Esophagus muscularis mucosa (tissue), 4 donors: ENCODE results near the gene SPRR3. TPM values are rescaled to one million over a fixed set of nuclear protein-coding genes. Genes with fewer than 3 reads are reported as not detected.
"Not testable (repeated sequence)": the region's sequence is repeated elsewhere in the genome, so short reads cannot be mapped to it uniquely, and the experiment has no call there.

Experiments
- DNase-seq: peaks from one replicate; pipeline ENCODE4 v3.0.0-alpha.2; 2017; ENCODE audit errors: extremely low spot score
- H3K27ac ChIP-seq, 4 donors: fragments of 200-600 bp; sonication (generic); replicated peaks in 1 of 4; 1 replicate in 3 of 4; 2 replicates in 1 of 4; pipeline ENCODE4 v1.5.1; 2016 to 2019; ENCODE audit warnings: mild to moderate bottlenecking in 1 of 4
- H3K27me3 ChIP-seq, 4 donors: fragments of 200-600 bp; sonication (generic); one replicate each; pipeline versions ENCODE4 v1.5.1 to v1.6.0; 2016 to 2019
- H3K36me3 ChIP-seq, 4 donors: fragments of 200-600 bp; sonication (generic); one replicate each; pipeline ENCODE4 v1.5.1; 2016 to 2019
- H3K4me1 ChIP-seq, 4 donors: fragments of 200-600 bp; sonication (generic); one replicate each; pipeline ENCODE4 v1.5.1; 2016 to 2019
- H3K4me3 ChIP-seq, 4 donors: fragments of 200-600 bp; sonication (generic); 1 replicate in 2 of 4; 2 replicates in 2 of 4; pipeline ENCODE4 v1.5.1; 2016 to 2019; ENCODE audit warnings: mild to moderate bottlenecking in 4 of 4, moderate library complexity in 1 of 4
- H3K9me3 ChIP-seq, 4 donors: fragments of 200-600 bp; sonication (generic); 1 replicate in 3 of 4; 2 replicates in 1 of 4; pipeline ENCODE4 v1.5.1; 2016 to 2019
- CTCF ChIP-seq, 3 experiments: fragments of 200-600 bp in 2 of 3; fragments of 450-650 bp in 1 of 3; sonication (generic) in 2 of 3; IDR thresholded peaks; one replicate each; pipeline ENCODE4 v1.5.1; 2017 to 2019; ENCODE audit warnings: antibody characterized with exemption in 3 of 3, mild to moderate bottlenecking in 2 of 3, moderate library complexity in 1 of 3
- EP300 ChIP-seq: sonication (generic); formaldehyde crosslinking; IDR thresholded peaks from one replicate; pipeline ENCODE4 v1.6.1; 2017; ENCODE audit warnings: antibody characterized with exemption
- POLR2A ChIP-seq: fragments of 450-650 bp; IDR thresholded peaks from one replicate; pipeline ENCODE4 v1.6.1; 2017; ENCODE audit warnings: antibody characterized with exemption, moderate library complexity, mild to moderate bottlenecking, low read depth
- POLR2AphosphoS5 ChIP-seq, 2 donors: sonication (generic); formaldehyde crosslinking; IDR thresholded peaks; one replicate each; pipeline ENCODE4 v1.6.1; 2017; ENCODE audit warnings: antibody characterized with exemption in 2 of 2
- WGBS: methylation state at CpG from one replicate; pipeline ENCODE4 v1.1.5; 2018; 5-methylcytosine and 5-hydroxymethylcytosine counted together
- intact Hi-C: fragments of 100-400 bp; cut with DNase I; formaldehyde crosslinking; loops from one replicate; pipeline ENCODE4 v1.15.1; 2023
- total RNA-seq, 4 donors: library from RNA; depleted of rRNA; stranded (reverse); fragments of >200 nt; gene quantifications; one replicate each; pipeline versions ENCODE4 v1.1.0 to v1.2.1, GENCODE V29; 2016

The SPRR3 gene
- total RNA-seq, 4 donors from 2014 or later, result 1.6 to 5.0 TPM; not detected in 2

GRCh38 chr1:152999818-153000217 is 1.7 kb upstream of the SPRR3 start:
- H3K36me3 ChIP-seq, result no peaks in the 10 kb centered on the region
- no peaks in the 10 kb centered on the region for H3K4me1 ChIP-seq
- 78% methylated on average over 6 of the region's 6 CpGs for WGBS
- H3K9me3 ChIP-seq, result peaks cover 0 to 11% (median 3%) of the 10 kb centered on the region in 4 donors
- intact Hi-C loops, result no loop called here
- no peak overlapping the region for H3K4me3 ChIP-seq
- DNase-seq, result no peak
- no peak overlapping the region for H3K27ac ChIP-seq
- TF ChIP-seq CTCF (IDR thresholded peaks at IDR 0.05) (no peak), POLR2A (no peak), EP300 (no peak), POLR2AphosphoS5 (IDR thresholded peaks at IDR 0.05) (no peak)
- no peaks in the 10 kb centered on the region for H3K27me3 ChIP-seq

GRCh38 chr1:153000294-153000693 is 1.3 kb upstream of the SPRR3 start:
- Histone ChIP-seq H3K9me3 (peaks cover 0 to 6% (median under 1%) of the 10 kb centered on the region in 4 donors), H3K27me3 (no peaks in the 10 kb centered on the region), H3K27ac (no peak overlapping the region), H3K36me3 (no peaks in the 10 kb centered on the region), H3K4me3 (no peak overlapping the region), H3K4me1 (no peaks in the 10 kb centered on the region)
- DNase-seq, result no peak
- TF ChIP-seq EP300, result no peak
- no peak for TF ChIP-seq POLR2AphosphoS5 (IDR thresholded peaks at IDR 0.05)
- TF ChIP-seq CTCF (IDR thresholded peaks at IDR 0.05), result no peak
- TF ChIP-seq POLR2A, result no peak
- 75% methylated on average over 1 of the region's 1 CpG for WGBS
- intact Hi-C loops, result no loop called here

- H3K4me1 ChIP-seq, result not testable (repeated sequence)
- 90% methylated on average over 7 of the region's 8 CpGs for WGBS
Measured at GRCh38 chr1:153011235-153011758, 9.7 kb downstream of the SPRR3 start.

GRCh38 chr1:153021829-153022228 is 20.3 kb downstream of the SPRR3 start:
- intact Hi-C loops, H3K4me3 ChIP-seq, H3K27ac ChIP-seq, H3K36me3 ChIP-seq, DNase-seq, H3K9me3 ChIP-seq, H3K4me1 ChIP-seq: not testable (repeated sequence)
- H3K27me3 ChIP-seq, result peaks cover 0 to 12% (median 0%) of the 10 kb centered on the region in 4 donors
- 13% methylated on average over 2 of the region's 2 CpGs for WGBS

More at GRCh38 chr1:153011235-153011758, 9.7 kb downstream of the SPRR3 start:
- intact Hi-C loops, H3K9me3 ChIP-seq, H3K27ac ChIP-seq, H3K27me3 ChIP-seq, H3K4me3 ChIP-seq, H3K36me3 ChIP-seq, DNase-seq: not testable (repeated sequence)

GRCh38 chr1:153022340-153022739 is 20.8 kb downstream of the SPRR3 start:
- H3K9me3 ChIP-seq, H3K4me3 ChIP-seq, H3K4me1 ChIP-seq, DNase-seq, H3K36me3 ChIP-seq, intact Hi-C loops, H3K27ac ChIP-seq: not testable (repeated sequence)
- 60% methylated on average over 9 of the region's 9 CpGs for WGBS
- peaks cover 0 to 12% (median 0%) of the 10 kb centered on the region in 4 donors for H3K27me3 ChIP-seq

- Histone ChIP-seq H3K4me3 (no peak overlapping the region), H3K36me3 (no peaks in the 10 kb centered on the region), H3K27ac (no peak overlapping the region), H3K4me1 (no peaks in the 10 kb centered on the region), H3K27me3 (peaks cover 0 to 9% (median 0%) of the 10 kb centered on the region in 4 donors), H3K9me3 (peaks cover 0 to 2% (median 0%) of the 10 kb centered on the region in 4 donors)
- intact Hi-C loops, result no loop called here
- peak; percentile 55 for DNase-seq
- no peak for TF ChIP-seq CTCF (IDR thresholded peaks at IDR 0.05)
- no peak for TF ChIP-seq EP300
- TF ChIP-seq POLR2AphosphoS5 (IDR thresholded peaks at IDR 0.05), result no peak
- TF ChIP-seq POLR2A, result no peak
- WGBS, result 80% methylated on average over 7 of the region's 7 CpGs
Measured at GRCh38 chr1:153023109-153023508, 21.6 kb downstream of the SPRR3 start.
